ENCODE data around the gene FREY1.

The FREY1 gene, protein sequence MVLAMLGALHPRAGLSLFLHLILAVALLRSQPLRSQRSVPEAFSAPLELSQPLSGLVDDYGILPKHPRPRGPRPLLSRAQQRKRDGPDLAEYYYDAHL

DNA sequence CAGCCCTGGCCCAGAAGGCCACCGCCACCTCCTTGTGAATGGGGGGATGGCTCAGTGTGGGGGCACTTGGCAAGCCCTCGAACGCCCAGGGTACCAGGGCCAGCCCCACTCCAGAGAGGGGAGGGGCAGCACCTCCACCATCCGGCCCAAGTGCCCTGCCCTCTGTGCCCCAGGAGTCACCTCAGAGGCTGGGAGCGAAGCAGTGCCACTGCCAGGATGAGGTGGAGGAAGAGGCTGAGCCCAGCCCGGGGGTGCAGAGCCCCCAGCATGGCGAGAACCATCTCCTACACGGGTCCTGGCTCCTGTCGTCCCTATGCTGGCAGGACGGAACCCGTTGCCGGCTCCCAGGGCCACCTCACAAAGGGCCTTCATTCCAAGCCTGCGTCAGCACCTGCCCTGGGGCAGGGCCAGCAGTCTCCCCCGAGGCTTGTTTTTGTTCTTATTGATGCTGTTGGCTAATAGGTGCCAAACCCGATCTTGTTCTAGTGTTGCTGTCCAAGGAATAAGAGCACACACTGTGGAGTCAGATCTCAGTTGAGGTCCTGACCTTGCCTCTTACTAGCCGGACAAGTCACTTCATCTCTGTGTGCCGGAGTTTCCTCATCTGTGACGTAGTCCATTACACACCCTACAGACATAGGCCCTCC is at the start of gene FREY1:
Gene FREY1 (minus strand): TSS at position 307 of the 647 bp plus-strand sequence. CDS start 26 bp downstream, at position 281.
- DNase-seq: no peak

DNA sequence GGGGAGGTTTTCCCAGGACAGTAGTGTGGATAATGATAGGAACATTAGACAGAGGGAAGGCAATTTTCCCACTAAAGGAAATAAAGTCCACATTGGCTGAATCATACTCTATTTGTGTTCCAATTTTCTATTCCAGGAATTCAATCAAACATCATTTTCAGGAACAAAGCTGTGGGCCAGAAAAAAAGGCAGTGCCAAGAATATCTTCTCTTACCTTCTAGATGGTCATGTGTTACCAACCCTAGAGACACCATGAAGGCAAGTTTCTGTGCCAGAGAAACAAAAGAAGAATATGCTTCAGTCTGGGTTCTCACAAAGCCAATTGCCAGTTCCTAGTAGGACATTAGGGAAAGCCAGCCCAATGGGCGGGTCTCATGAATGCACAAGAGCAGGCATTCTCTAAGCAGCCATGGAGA is 42.9 kb upstream of the FREY1 start:
- no peak for DNase-seq

DNA sequence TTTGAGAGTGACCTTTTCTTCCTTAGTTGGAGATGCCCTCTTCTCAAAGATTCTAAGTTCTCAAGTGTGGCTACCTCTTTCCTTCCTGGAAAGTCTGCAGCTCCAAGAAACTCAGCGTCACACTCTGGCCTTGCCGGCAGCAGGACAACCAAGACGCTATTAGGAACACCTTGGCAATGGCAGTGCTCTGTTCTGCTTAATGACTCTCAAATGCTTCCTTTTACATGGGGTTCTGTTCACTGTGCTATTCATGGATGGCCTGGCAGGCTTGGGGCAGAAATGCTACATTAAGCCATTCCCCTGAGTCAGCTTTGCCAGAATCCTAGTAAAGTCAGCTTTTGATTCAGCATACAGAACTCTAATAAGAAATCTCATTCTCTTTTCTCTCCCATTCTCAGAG is 41.3 kb upstream of the FREY1 start:
- no peak for DNase-seq

DNA sequence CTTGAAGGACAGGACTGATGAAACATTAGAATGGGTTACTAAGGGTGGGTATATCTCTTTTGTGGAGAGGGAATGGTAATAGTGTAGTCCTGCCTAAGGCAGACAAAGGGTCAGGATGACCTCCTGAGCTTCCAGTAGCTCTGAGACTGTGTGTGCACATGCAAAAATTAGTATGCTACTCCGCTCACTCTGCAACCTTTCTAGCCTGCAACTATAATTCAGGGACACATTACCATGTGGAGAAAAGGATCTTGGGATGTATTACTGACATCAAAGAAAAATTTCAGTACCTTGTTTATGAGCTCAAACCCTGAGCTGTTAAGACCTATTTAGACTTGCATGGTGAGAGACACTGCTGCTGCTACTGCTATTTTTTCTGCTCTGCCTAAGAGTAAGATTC is 40.8 kb upstream of the FREY1 start:
- no peak for DNase-seq

DNA sequence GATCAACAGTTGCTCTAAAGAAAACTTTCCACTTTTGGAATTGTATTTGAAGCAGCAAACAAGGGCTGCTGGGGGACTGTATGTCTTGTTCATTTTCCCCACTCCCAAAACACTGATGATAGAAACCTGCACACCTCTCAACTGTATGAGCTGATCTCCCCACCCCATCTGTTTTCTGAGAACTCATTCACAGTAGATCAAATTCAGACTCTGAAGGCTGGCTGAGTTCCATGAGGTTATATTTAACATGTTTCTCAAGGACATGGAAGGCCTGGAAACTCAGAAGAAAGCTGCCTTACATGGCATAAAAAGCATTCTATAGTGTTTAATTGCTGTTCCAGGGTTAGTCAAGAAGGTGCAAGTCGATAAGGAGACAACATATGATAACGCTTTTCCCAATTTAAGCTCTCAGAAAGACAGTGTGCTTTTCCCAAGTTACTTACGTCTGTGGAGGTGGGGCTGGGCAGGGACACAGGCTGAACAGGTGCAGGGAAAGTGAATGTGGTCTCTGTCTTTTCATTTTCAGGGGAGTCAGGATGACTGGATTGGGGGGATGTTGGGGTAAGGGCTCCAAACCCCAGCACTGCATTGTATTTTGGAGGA is 38.4 kb upstream of the FREY1 start:
- no peak for DNase-seq

DNA sequence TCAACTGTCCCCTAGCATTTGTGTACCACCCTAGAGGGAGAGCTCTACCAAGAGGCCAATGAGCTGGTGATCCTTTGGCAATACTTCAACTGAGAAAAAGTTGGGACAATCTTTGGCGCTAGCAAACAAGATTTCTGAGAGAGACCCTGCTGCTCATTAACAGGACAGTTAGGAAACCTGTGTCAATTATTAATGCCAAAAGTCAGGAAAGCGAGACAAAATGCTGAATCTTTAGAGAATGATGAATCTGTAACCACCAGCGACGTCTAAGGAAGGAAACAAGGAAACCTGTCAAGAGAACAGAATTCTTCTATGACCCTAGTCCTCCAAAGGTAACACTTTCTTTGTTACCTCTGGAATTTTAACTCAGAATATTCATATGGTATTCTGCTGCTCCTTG is 35.3 kb upstream of the FREY1 start:
- no peak for DNase-seq

DNA sequence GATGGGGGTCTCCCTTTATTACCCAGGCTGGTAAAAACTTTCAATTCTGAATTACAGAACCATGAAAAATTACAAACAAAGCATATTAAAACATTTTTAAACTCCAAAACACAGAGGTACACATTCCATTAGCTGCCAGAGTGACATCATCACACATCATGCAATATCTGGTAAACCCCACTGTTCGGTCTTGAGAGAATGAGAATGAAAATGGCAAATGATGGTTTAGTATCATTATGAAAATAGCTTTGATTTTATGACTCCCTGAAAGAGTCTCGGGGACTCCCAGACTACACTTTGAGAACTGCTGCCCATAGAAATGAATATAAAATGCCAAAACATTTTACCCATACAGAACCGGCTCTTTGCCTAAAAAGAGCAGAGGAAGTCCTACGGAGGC is 34.2 kb upstream of the FREY1 start:
- no peak for DNase-seq

DNA sequence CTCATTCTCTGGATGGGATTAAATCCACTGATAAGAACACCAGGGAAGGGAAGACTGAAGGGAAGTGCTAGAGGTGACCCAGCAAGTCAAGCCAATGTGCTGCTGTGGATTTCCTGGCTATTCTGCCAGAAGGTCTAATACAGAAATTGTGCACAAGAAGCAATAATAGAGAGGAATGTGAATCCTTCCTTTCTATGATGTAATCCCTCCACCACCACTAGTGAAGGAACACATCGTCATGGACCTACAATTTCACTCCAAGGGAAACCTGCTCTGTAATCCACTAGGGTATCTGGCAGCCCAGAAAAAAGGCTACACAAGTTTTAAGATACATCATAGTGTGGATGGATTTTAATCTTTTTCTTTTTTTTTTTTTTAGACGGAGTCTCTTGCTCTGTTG is 32.8 kb upstream of the FREY1 start:
- no peak for DNase-seq

DNA sequence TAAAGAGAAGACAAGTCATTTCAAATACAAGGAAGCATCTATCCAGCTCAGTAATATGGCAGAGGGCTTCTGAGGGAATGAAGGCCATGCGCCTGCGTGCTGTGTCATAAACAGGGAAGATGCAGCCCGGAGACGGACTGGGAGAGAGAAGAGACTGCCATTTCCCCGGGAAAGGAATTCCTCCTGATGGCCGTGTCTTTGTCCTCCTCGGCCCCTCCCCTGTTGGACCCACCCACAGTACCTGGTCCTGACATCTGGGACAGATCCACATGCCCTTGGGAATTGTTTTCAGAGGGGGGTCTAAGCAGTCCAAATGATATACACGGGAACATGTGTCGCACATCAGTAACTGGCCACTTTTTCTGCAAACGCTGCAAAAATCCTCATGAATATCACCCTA is 30.8 kb upstream of the FREY1 start:
- no peak for DNase-seq

DNA sequence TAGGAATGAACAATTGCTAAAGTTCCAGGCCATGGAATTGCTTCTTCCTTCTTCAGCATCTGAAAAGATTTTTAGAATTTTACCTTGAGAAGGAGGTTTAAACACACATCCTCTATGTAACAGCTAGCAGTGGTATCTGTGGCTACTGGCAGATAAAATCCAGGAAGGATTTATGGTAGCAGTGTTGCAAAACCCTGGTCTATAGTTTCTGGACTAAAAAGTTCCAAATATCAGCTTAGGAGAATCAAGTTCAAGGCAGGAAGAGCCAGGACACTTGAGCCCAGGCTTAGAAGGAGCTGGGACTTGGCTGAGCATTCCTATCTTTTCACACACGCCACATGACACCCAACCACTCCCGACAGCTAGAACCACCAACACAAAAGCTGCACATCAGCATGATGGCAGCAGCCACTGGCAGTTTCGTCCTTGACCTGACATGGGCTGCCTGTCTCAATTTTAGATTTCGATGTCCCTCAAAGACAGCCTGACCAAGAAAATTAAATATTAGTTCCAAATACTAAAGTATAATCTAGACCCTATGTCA is 29.5 kb upstream of the FREY1 start:
- no peak for DNase-seq

DNA sequence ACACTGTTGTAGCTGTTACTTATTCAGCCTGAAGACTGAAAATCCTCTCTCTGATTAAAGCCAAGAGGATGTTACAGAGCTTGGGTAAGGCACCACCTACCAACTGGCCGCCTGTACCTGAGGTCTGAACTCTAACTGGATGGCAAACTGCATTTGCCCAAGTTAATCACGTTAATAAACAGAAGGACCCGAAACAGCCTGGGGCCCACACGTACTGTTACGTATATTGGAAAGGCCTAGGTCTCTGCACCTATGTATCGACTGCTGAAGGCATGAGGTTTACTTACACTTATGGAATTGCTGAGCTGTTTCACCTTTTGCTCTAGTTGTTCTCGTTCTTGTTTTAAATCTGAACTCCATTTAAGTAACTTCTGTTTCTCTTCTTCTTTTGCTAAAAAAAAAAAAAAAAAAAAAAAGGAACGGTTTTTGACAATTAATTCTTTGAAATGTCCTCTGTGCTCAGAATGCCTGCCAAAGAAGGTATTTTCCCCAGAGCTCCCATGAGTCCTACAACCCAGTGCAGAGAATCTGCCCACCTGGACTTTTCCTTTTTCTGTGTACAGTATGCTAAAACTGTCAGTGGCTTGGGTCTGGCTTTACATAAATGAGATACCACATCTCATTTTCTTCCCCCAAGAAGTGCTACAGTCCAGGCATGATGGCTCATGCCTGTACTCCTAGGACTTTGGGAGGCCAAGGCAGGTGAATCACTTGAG is 28.4 kb upstream of the FREY1 start:
- no peak for DNase-seq

DNA sequence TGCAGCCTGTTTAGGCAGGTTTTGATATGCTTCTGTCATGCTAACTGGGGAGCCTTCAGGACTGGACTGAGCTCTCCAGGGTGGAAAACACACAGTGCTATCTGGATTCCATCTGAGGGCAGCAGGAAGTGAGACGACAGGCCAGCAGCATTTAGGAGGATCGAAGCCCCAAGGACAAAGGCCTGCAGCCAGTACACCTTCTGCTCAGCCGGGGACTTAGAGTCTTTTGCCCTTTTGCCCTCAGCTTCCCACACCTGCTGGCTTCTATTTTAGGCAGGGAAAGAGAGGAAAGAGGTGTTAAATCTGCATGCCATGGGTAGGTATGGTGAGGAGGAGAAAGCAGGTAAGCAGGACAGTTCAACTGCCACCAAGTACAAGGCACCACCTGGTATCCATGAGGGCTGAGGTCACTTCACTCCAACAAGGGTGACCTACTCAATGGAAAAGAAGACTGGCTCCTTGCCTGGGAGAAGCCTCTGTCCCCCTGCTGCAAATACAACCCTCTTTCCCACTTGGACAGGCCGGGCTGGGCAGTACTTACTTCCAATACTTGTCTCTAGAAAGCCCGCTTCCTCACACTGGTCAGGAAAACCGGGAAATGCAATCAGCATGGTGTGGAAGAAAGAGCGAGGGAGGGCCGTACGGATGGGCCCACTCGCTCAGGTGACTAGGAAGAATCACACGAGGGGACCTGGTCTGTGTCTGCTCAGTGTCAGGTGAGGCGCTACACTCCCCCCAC is 27.7 kb upstream of the FREY1 start:
- no peak for DNase-seq

DNA sequence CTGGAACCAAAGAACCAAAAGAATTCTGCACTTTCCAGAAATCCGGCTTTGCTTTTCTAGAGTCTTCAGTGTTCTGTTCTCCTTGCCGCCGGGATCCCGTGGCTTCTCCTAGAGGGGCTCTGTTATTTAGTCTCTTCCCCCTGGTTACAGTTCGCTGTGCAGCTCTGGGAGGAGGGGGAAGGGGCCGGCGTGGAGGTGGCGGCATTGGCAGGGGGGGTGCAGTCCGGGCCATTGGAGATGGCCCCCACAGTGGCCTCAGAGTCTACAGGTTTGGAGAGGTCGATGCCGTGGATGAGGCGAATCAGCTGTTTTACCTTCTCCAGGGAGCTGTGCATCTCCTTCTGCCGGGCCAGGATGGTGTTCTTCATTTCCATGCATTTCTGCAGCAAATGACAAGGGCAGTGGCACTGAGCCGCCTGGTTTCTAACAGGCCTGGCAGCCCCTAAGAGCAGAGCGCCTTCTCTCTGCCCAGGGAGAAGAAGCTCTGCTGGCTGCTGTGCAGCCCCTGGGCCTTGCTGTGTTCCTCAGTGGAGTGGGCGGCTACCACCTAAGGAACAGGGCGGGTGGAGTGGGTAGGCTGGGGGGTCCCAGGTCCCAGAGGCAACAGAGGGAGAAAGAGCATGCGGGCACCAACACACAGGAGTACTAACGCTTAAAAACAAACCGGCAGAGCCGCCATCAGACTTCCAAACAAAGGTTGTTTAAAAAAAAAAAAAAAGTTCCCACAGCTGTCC is 26.9 kb upstream of the FREY1 start:
- DNase-seq: no peak

DNA sequence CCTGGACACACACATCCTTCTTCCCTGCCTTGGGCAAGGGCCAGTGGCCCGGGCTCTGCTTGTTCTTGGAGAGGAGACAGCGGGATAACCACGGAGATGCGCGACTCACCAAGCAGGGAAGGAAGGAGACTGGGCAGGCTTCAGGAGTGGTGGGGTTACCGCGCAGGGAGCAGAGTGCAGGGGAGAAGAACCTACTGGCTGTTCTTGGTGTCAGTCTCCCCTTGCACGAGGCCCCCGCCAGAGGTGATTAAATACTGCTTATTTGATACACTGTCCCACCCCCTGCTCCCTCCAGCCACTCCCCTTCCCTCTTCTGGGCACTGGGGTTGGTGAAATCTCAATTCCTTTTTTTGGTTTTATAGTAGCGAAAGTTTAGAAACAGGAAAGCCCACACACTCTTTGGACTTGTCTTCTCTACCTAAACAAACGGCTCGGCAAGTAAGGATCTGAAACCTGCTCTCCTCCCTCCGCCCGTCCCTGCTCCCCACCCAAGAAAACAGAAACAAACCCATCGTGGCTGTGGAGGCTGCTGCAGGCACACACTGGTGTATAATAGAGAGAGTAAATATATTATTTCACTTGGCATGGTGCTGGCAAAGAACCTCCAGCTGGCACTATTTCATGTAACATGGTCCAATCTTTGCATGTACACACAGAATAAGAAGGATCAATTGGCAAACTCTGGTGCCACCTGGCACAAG is 26.2 kb upstream of the FREY1 start:
- DNase-seq: no peak

DNA sequence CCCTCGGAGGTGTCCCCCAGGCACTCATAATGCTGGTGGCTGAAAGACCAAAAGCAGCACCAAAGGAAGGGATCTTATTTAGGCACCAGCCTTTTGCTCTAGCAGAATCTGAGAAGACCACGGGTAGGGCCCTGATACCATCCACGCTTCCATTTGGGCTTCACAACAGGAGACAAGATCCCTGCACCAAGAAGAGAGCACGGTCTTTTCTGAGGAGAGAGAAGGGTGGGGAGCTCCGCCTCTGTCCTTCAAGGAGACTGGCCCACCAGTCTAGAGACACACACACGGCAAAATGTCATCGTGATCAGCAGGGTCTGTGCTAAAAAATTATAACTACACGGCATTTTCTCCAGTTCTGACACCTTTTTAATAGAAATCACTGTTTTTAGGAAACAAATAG is 25.1 kb upstream of the FREY1 start:
- DNase-seq: no peak

DNA sequence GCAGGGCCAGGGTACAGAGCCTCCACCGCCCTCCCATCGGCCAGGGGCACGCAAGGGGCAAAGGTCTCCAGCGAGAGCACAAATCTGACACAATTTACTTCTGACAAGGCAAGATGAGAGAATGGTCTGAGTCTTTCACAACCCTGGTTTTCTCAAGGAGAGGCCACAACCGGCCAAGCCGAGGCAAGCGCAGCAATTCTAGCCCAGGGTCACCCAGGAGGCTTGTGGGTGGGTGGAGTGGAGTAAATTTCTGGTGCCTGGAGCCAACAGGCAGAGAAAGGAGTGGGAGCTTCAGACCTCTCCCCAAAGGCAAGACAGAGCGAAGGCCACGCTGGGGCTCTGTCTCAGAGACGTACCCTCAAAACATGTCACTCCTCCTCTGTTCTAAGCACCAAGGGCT is 24.7 kb upstream of the FREY1 start:
- DNase-seq: no peak

DNA sequence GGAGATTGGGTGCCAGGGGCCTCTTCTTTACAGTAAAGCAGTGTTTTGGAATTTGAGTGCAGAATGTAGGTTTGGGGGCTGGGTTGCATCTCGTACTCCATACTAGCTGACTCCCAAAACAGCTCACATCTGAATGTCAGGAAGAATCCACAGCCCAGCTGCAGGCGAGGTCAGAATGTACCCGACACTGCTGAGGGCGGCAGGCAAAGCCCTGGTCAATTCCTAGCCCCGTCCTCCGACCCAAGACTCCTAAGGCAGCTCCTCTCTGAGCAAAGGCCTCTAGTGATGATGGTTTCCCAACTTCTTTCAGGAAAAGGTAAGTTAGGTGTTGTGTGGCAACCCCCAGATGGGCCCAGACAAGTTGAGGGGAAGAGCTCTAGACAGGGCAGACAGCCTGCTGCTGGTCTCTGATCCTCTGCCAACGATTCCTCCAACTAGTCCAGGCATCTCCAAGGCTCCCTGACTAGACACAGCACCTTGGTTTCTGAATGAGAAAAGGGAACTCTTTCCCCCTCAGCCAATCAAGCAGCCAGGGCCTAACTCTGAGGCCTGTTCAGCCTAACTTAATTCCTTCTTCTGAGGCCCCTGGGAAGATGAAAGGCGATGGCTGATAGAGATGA is 24.0 kb upstream of the FREY1 start:
- no peak for DNase-seq

DNA sequence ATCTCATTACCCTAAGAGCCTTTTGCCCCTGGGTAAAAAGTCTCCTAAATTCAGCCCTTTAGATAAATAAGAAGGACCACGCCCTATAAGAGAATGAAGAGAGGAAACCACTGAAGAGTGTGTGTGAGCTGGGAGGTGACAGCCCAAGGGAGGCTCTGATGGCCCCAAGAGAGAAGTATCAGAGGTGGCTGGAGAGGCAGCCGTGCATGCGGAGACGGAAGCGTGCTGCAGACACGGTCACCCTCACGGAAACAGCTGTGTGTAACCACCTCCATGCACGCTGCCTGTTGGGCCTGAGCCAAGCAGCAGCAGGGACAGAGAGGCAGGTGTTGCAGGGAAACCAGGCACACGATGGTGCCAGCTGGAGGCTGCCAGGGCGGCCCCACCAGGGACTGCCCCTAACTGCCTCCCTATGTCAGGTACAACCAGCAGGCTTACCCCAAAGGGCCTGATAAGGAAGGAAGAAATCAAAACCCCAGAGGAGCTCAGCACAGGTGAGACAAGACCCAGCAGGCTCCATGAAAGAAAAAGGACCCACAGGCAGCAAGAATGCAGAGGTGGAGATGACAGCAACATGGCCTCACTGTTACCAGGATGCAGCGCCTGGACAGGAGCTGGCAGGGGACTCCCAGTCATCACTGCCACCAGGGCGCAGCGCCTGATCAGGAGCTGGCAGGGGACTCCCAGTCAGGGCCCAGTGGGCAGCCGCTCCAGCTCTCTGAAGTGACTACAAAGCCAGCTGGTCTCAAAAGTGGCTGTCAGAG is 23.1 kb upstream of the FREY1 start:
- no peak for DNase-seq

DNA sequence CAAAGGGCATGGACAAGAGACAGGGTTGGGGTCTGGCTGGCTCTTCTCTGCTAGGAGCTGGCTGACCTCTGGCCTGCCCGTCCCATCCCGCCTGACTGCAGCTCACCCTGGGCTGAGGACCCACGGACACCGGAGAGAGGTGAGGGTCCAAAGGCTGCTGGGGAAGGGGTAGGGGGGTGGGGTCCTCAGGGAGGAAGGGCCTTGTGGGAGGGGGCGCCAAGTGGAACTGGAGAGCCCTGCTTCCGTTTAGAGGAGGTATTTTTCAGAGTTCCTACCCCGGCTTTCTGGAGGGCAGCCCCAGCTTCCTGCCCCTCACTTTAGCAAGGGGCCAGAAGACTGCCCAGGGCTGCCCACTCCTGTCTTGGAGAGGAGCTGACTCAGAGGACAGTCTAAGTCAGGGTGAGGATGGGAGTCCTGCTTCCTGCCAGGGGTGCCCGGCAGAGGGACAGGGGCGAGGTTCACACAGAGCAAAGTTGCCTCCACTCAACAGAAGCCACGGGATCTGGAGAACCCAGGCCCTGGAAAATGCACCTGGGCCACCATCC is 22.5 kb upstream of the FREY1 start:
- no peak for DNase-seq

DNA sequence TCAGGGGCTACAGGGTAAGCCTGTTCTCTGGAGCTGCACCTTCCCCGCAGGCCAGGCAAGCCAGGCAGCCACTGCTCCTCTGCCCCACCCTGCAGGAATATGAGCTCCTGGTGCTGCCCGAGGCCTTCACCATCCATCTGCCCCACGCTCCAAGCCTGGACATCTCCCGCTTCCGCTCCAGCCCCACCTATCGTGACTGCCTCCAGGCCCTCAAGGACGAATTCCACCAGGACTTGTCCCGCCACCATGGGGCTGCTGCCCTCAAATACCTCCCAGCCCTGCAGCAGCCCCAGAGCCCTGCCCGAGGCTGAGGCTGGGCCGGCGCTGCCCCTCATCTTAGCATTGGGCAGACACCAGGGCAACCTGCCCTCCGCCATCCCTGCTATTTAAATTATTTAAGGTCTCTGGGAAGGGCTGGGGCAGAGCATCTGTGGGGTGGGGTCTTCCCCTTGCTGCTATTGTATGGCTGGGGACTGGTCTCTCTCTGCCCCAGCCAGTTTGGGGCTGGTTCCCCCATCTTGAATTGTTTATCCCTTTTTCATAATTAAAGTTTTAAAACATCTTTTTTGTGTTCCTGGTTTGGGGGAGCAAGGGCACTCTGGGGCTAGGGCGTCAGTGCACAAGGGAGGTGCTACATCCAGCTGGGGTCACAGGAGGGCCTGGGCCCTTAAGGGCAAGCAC is 21.6 kb upstream of the FREY1 start:
- no peak for DNase-seq

Measured in activated T-cell treated with anti-CD3 and anti-CD28 coated beads, Interleukin-2, amount 50 U/mL, for 1 hour (primary cell).